HepG2 (cell line): ENCODE measurements around the gene C12orf60. TPM values are rescaled to one million over a fixed set of nuclear protein-coding genes. Genes with fewer than 3 reads are reported as not detected.

Source experiments
- AGO1 ChIP-seq: fragments of 200-400 bp; formaldehyde crosslinking; IDR thresholded peaks from 2 replicates; pipeline ENCODE4 v1.6.1; 2017; ENCODE audit warnings: mild to moderate bottlenecking, low read depth, low read length, moderate library complexity; ENCODE audit not compliant: poor library complexity, severe bottlenecking
- HIVEP1 ChIP-seq: sonication (generic); formaldehyde crosslinking; IDR thresholded peaks from 2 replicates; pipeline ENCODE4 v1.4.0; 2020; ENCODE audit warnings: mild to moderate bottlenecking, missing genetic modification reagents
- HNRNPUL1 ChIP-seq: fragments of 200-400 bp; formaldehyde crosslinking; IDR thresholded peaks from 2 replicates; pipeline ENCODE4 v1.6.1; 2017; ENCODE audit warnings: low read depth, mild to moderate bottlenecking, low read length, moderate library complexity
- MBD4 ChIP-seq: IDR thresholded peaks from 2 replicates; pipeline ENCODE4 v1.6.1; 2012; ENCODE audit warnings: low read length, inconsistent platforms, borderline replicate concordance
- PAX8 ChIP-seq: sonication (generic); formaldehyde crosslinking; IDR thresholded peaks from 2 replicates; pipeline ENCODE4 v1.8.0; 2022; ENCODE audit warnings: mild to moderate bottlenecking, missing genetic modification reagents, borderline replicate concordance
- SNAPC4 ChIP-seq: sonication (generic); formaldehyde crosslinking; IDR thresholded peaks from 2 replicates; pipeline ENCODE4 v1.4.0; 2020; ENCODE audit warnings: mild to moderate bottlenecking, missing genetic modification reagents
- TEF ChIP-seq: sonication (generic); formaldehyde crosslinking; IDR thresholded peaks from 2 replicates; pipeline ENCODE4 v1.5.0; 2020; ENCODE audit warnings: missing genetic modification reagents
- USF2 ChIP-seq, 2 experiments: sonication (generic) in 1 of 2; formaldehyde crosslinking in 1 of 2; IDR thresholded peaks; 2 replicates each; pipeline versions ENCODE4 v1.5.1 to v1.6.1; 2011 to 2020; ENCODE audit warnings: borderline replicate concordance in 1 of 2, low read depth in 1 of 2, low read length in 1 of 2, mild to moderate bottlenecking in 1 of 2, missing genetic modification reagents in 1 of 2, moderate library complexity in 1 of 2
- ZBTB42 ChIP-seq: sonication (generic); formaldehyde crosslinking; IDR thresholded peaks from 2 replicates; pipeline ENCODE4 v1.5.0; 2020; ENCODE audit warnings: mild to moderate bottlenecking, missing genetic modification reagents
- ZNF382 ChIP-seq: sonication (generic); formaldehyde crosslinking; IDR thresholded peaks from 2 replicates; pipeline ENCODE4 v1.5.0; 2020; ENCODE audit warnings: missing genetic modification reagents, mild to moderate bottlenecking, borderline replicate concordance
- ZNF775 ChIP-seq: sonication (generic); formaldehyde crosslinking; IDR thresholded peaks from 2 replicates; pipeline ENCODE4 v1.4.0; 2020; ENCODE audit warnings: missing genetic modification reagents, mild to moderate bottlenecking, moderate library complexity, borderline replicate concordance
- polyA plus RNA-seq, 8 experiments: library from polyadenylated mRNA; depleted of rRNA in 3 of 8; stranded (reverse) in 7 of 8; unstranded in 1 of 8; fragments of >200 nt; fragmentation: Illumina TruSeq in 4 of 8; extraction: Trizol in 4 of 8; gene quantifications; 2 replicates each; pipeline versions ENCODE4 v1.2.1 to v1.2.3, GENCODE V29; 2011 to 2016; ENCODE audit warnings: low read depth in 4 of 8, missing spikeins in 1 of 8, mixed read lengths in 1 of 8; ENCODE audit not compliant: insufficient read depth in 1 of 8
- total RNA-seq, 5 experiments: library from RNA; depleted of rRNA; stranded (reverse); fragments of >200 nt; fragmentation: Illumina TruSeq; extraction: Trizol; gene quantifications; 2 replicates each; pipeline ENCODE4 v1.2.3, GENCODE V29; 2016; ENCODE audit warnings: low read depth in 1 of 5
- TF ChIP-seq, protein P1 (sequence below): sonication (generic); formaldehyde crosslinking; IDR thresholded peaks from 2 replicates; pipeline ENCODE4 v1.4.0; 2020; ENCODE audit warnings: missing genetic modification reagents, low read depth, mild to moderate bottlenecking, borderline replicate concordance
- TF ChIP-seq, protein P2 (sequence below): sonication (generic); formaldehyde crosslinking; IDR thresholded peaks from 2 replicates; pipeline ENCODE4 v1.4.0; 2020; ENCODE audit warnings: missing genetic modification reagents, borderline replicate concordance
- TF ChIP-seq, protein P3 (sequence below): sonication (generic); formaldehyde crosslinking; IDR thresholded peaks from 2 replicates; pipeline ENCODE4 v1.9.0; 2021; ENCODE audit warnings: missing genetic modification reagents, borderline replicate concordance

Gene C12orf60
- total and polyA plus RNA-seq, 2 of the 13 experiments (the other 11 are each of a cell fraction or from before 2014, with no cell fraction given), result 0.55 to 1.4 TPM

GRCh38 chr12:14803011-14803829 is at the start of gene C12orf60, which contains the start of gene WBP11 (continued):
- TF ChIP-seq SNAPC4 (no peak), TEF (no peak), PAX8 (CRISPR knock-in tag) (no peak), USF2 (IDR thresholded peaks at IDR 0.05; ENCODE audit: low read depth, low read length) (no peak), USF2 (CRISPR knock-in tag; IDR thresholded peaks at IDR 0.05; ENCODE audit: borderline replicate concordance) (no peak), HIVEP1 (CRISPR knock-in tag) (no peak; the same call in 1 of the 2 replicates), AGO1 (no peak), MBD4 (no peak), ZNF382 (no peak), HNRNPUL1 (no peak), ZNF775 (CRISPR knock-in tag) (no peak), ZBTB42 (CRISPR knock-in tag) (no peak)
- TF ChIP-seq, protein P1, sequence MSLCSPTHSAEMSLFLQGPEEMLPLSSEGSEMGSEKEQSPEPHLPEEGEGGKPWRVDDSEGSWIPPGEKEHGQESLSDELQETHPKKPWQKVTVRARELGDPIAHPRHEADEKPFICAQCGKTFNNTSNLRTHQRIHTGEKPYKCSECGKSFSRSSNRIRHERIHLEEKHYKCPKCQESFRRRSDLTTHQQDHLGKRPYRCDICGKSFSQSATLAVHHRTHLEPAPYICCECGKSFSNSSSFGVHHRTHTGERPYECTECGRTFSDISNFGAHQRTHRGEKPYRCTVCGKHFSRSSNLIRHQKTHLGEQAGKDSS, result no peak
- TF ChIP-seq, protein P2, sequence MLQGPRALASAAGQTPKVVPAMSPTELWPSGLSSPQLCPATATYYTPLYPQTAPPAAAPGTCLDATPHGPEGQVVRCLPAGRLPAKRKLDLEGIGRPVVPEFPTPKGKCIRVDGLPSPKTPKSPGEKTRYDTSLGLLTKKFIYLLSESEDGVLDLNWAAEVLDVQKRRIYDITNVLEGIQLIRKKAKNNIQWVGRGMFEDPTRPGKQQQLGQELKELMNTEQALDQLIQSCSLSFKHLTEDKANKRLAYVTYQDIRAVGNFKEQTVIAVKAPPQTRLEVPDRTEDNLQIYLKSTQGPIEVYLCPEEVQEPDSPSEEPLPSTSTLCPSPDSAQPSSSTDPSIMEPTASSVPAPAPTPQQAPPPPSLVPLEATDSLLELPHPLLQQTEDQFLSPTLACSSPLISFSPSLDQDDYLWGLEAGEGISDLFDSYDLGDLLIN (CRISPR knock-in tag), result no peak
- TF ChIP-seq, protein P3, sequence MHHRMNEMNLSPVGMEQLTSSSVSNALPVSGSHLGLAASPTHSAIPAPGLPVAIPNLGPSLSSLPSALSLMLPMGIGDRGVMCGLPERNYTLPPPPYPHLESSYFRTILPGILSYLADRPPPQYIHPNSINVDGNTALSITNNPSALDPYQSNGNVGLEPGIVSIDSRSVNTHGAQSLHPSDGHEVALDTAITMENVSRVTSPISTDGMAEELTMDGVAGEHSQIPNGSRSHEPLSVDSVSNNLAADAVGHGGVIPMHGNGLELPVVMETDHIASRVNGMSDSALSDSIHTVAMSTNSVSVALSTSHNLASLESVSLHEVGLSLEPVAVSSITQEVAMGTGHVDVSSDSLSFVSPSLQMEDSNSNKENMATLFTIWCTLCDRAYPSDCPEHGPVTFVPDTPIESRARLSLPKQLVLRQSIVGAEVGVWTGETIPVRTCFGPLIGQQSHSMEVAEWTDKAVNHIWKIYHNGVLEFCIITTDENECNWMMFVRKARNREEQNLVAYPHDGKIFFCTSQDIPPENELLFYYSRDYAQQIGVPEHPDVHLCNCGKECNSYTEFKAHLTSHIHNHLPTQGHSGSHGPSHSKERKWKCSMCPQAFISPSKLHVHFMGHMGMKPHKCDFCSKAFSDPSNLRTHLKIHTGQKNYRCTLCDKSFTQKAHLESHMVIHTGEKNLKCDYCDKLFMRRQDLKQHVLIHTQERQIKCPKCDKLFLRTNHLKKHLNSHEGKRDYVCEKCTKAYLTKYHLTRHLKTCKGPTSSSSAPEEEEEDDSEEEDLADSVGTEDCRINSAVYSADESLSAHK (CRISPR knock-in tag), result no peak
